Stimulated activated naive CD8-positive, alpha-beta T cell treated with anti-CD3 and anti-CD28 coated beads, Interleukin-15, Interleukin-2, amounts not matched to agents 100 ng/mL and 50 ng/mL, for 24 hours (primary cell): ENCODE results near the gene TREML4.
"Not testable (repeated sequence)": the region's sequence is repeated elsewhere in the genome, so short reads cannot be mapped to it uniquely, and the experiment has no call there.

Experiments used
- H3K27ac Mint-ChIP-seq: one replicate; pipeline ENCODE4 v1.8.0; 2021; ENCODE audit warnings: mild to moderate bottlenecking, mixed read lengths
- H3K27me3 Mint-ChIP-seq: one replicate; pipeline ENCODE4 v1.8.0; 2021; ENCODE audit warnings: mixed read lengths
- H3K36me3 Mint-ChIP-seq: one replicate; pipeline ENCODE4 v1.8.0; 2021; ENCODE audit warnings: low read depth, mixed read lengths
- H3K4me1 Mint-ChIP-seq: one replicate; pipeline ENCODE4 v1.8.0; 2021; ENCODE audit warnings: low read depth, mixed read lengths
- H3K4me3 Mint-ChIP-seq: one replicate; pipeline ENCODE4 v1.8.0; 2021; ENCODE audit warnings: mild to moderate bottlenecking, mixed read lengths
- H3K9me3 Mint-ChIP-seq: one replicate; pipeline ENCODE4 v1.8.0; 2021; ENCODE audit warnings: mixed read lengths

Gene TREML4

DNA sequence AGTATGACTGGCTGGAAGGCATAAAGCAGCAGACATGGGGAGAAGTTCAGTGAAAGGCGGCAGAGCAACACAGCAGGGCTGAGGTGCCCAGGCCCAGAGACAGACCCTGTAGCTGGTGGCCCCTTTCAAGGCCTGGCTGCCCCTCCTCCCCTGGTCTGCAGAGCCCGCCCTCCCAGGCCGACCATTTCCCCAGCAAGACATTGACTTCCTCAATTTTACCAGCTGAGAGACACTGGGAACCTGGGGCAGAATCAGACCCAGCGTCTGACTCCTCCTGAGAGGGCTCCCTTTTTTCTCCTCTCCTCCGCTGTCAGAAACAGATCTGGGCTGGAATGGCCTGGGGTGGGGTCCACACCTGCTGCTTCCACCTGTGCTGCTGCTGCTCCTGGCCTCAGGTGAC lies at the start of gene TREML4:
TREML4 (plus strand) TSS at position 254 of the 400 bp plus-strand sequence; CDS start at position 333, 79 bp downstream.
- H3K36me3 Mint-ChIP-seq, result no peaks in the 10 kb centered on the region
- no peaks in the 10 kb centered on the region for H3K27me3 Mint-ChIP-seq
- peak within 1 kb of the TSS; percentile 2 for H3K27ac Mint-ChIP-seq
- no peaks in the 10 kb centered on the region for H3K9me3 Mint-ChIP-seq
- H3K4me1 Mint-ChIP-seq, result no peaks in the 10 kb centered on the region
- no peak within 1 kb of the TSS for H3K4me3 Mint-ChIP-seq

GRCh38 chr6:41179163-41179562 lies 49.0 kb upstream of the TREML4 start:
- Mint-ChIP-seq H3K27ac (no peak overlapping the region), H3K4me1 (peaks cover 15% of the 10 kb centered on the region), H3K4me3 (no peak overlapping the region), H3K36me3 (no peaks in the 10 kb centered on the region), H3K9me3 (no peaks in the 10 kb centered on the region), H3K27me3 (no peaks in the 10 kb centered on the region)

GRCh38 chr6:41181566-41181965 lies 46.6 kb upstream of the TREML4 start:
- H3K9me3 Mint-ChIP-seq, result no peaks in the 10 kb centered on the region
- no peak overlapping the region for H3K4me3 Mint-ChIP-seq
- no peaks in the 10 kb centered on the region for H3K27me3 Mint-ChIP-seq
- H3K36me3 Mint-ChIP-seq, result no peaks in the 10 kb centered on the region
- H3K4me1 Mint-ChIP-seq, result peaks cover 23% of the 10 kb centered on the region
- H3K27ac Mint-ChIP-seq, result no peak overlapping the region

- Mint-ChIP-seq H3K9me3 (no peaks in the 10 kb centered on the region), H3K27me3 (no peaks in the 10 kb centered on the region), H3K27ac (peak overlapping the region; percentile 19), H3K36me3 (no peaks in the 10 kb centered on the region), H3K4me3 (no peak overlapping the region), H3K4me1 (peaks cover 23% of the 10 kb centered on the region)
Measured at GRCh38 chr6:41182069-41183034, 45.8 kb upstream of the TREML4 start.

DNA sequence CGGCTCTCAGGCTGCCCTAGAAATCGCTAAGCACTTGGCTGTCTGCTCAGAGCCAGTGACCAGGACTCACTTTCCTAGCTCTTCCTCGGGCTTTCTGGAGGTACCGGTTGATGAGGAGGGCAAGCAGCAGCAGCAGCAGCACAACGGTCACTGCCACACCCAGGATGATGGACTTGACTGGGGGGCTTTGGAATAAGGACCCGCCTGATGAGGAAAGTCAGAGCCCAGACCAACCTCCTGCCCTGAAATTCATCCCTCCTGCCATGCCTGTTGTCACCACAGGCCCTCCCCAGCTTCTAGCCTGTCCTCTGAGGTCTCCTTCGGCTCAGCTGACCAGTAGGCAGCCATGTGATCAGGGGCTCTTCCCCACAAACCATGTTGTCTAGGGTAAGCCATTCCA lies 43.4 kb upstream of the TREML4 start:
- Mint-ChIP-seq H3K27me3 (no peaks in the 10 kb centered on the region), H3K4me3 (no peak overlapping the region), H3K36me3 (no peaks in the 10 kb centered on the region), H3K27ac (no peak overlapping the region), H3K4me1 (peaks cover 23% of the 10 kb centered on the region), H3K9me3 (no peaks in the 10 kb centered on the region)

DNA sequence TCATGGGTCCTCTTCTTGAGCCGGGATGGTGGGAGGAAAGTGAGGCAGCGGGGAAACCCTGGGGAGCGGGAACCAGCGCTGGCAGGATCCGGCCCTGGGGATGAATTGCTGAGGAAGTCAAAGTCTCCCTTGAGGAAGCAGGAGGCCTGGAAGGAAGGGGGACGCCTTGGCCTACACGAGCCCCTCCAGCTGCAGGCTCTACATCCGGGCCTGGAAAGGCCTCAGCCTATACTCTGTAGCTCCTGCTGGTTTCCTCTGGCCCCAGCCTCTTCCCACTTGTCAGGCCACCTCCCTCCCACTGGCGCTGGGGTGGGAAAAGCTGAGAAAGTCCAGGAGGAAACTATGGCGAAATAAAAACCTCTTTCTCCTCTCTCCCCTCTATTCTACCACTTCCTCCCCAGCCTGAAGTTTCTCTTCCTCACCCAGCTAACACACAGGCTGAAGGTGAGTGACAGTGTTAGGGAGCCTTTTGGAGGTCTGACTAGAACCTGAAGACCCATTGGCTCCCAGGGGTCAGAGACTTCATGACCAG lies 42.1 kb upstream of the TREML4 start:
- Mint-ChIP-seq H3K9me3 (no peaks in the 10 kb centered on the region), H3K4me1 (peaks cover 23% of the 10 kb centered on the region), H3K27ac (no peak overlapping the region), H3K4me3 (no peak overlapping the region), H3K36me3 (no peaks in the 10 kb centered on the region), H3K27me3 (no peaks in the 10 kb centered on the region)

- Mint-ChIP-seq H3K27ac (no peak overlapping the region), H3K27me3 (no peaks in the 10 kb centered on the region), H3K4me3 (no peak overlapping the region), H3K36me3 (no peaks in the 10 kb centered on the region), H3K9me3 (no peaks in the 10 kb centered on the region), H3K4me1 (peaks cover 11% of the 10 kb centered on the region)
Measured at GRCh38 chr6:41187924-41188886, 39.9 kb upstream of the TREML4 start.

GRCh38 chr6:41189046-41189445 lies 39.1 kb upstream of the TREML4 start:
- not testable (repeated sequence) for H3K4me3 Mint-ChIP-seq, H3K36me3 Mint-ChIP-seq, H3K9me3 Mint-ChIP-seq, H3K27me3 Mint-ChIP-seq, H3K27ac Mint-ChIP-seq
- H3K4me1 Mint-ChIP-seq, result peaks cover 15% of the 10 kb centered on the region

DNA sequence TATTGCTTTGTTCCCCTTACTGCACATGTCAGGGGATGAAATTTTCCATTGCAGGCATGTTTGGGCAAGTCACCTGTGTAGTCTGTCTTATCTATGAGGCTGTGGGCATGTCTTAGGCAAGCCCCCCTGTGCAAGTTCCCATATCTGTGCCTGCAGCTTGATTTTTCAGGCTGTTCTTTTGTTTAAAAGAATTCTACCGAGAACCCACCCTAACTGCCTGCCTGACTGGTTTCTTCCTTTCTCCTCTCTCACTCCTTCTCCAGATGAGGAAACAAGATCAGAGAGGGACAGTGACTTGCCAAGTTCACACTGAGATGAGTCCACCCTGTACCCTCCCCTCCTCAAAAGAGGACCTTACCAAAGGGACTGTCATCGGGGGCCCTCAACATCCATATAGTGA lies 38.2 kb upstream of the TREML4 start:
- Mint-ChIP-seq H3K4me1 (peaks cover 15% of the 10 kb centered on the region), H3K27ac (no peak overlapping the region), H3K36me3 (no peaks in the 10 kb centered on the region), H3K4me3 (no peak overlapping the region), H3K27me3 (no peaks in the 10 kb centered on the region), H3K9me3 (no peaks in the 10 kb centered on the region)

DNA sequence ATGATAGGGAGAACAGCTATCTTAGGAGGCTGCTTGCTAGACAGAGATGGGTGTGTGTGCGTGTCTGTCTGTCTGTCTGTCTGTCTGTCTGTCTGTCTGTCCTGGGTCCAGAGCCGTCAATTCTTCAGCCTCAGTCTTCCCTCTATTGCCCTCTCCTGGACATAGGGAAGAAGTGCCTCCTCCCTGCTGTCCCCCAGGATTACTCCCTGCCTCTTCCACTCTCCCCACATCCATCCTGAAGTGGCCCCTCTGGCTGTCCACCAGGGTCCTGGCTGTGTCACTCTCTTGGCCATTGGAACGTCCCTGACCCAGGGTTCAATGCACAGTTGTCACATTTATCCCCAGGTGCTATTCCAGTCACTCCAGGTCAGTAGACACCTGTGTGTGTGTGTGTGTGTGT lies 37.4 kb upstream of the TREML4 start:
- Mint-ChIP-seq H3K4me3 (no peak overlapping the region), H3K9me3 (no peaks in the 10 kb centered on the region), H3K27ac (no peak overlapping the region), H3K36me3 (no peaks in the 10 kb centered on the region), H3K27me3 (no peaks in the 10 kb centered on the region), H3K4me1 (peaks cover 10% of the 10 kb centered on the region)

GRCh38 chr6:41191569-41191968 lies 36.6 kb upstream of the TREML4 start:
- Mint-ChIP-seq H3K27me3 (no peaks in the 10 kb centered on the region), H3K9me3 (no peaks in the 10 kb centered on the region), H3K4me1 (peaks cover 6% of the 10 kb centered on the region), H3K27ac (no peak overlapping the region), H3K4me3 (no peak overlapping the region), H3K36me3 (no peaks in the 10 kb centered on the region)

DNA sequence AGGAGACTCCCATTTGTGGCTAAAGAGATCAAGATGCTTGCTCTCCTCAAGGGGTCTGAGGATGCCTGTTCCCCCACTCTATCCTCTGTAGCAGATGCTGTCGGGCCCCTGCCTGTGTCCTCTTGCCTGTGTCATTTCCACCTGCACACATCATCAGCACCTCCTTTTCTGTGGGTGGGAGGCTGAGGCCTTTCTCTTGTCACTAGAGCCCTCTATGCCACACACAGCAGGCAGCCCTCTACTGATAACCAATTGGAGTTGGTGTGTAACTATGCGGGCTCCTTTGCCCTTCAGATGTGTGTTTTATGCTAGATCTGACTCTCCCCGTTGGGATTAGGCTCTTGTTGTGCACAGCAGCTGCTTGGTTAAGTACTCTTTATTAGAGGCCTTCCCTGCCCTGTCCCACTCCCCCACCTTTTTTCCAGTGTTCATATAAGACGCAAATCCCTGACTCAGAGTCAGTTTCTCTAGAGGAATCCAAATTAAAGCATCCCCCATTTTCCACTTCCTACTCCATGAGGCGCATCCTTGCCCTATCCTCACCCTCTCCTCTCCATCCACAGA lies 34.9 kb upstream of the TREML4 start:
- Mint-ChIP-seq H3K4me1 (peaks cover 10% of the 10 kb centered on the region), H3K4me3 (no peak overlapping the region), H3K27me3 (no peaks in the 10 kb centered on the region), H3K36me3 (no peaks in the 10 kb centered on the region), H3K27ac (no peak overlapping the region), H3K9me3 (no peaks in the 10 kb centered on the region)

- H3K4me1 Mint-ChIP-seq, result peaks cover 16% of the 10 kb centered on the region
- H3K9me3 Mint-ChIP-seq, result no peaks in the 10 kb centered on the region
- no peaks in the 10 kb centered on the region for H3K27me3 Mint-ChIP-seq
- no peak overlapping the region for H3K27ac Mint-ChIP-seq
- H3K36me3 Mint-ChIP-seq, result no peaks in the 10 kb centered on the region
- no peak overlapping the region for H3K4me3 Mint-ChIP-seq
Measured at GRCh38 chr6:41193884-41194283, 34.3 kb upstream of the TREML4 start.

GRCh38 chr6:41194386-41194785 lies 33.8 kb upstream of the TREML4 start:
- H3K36me3 Mint-ChIP-seq, result no peaks in the 10 kb centered on the region
- no peak overlapping the region for H3K27ac Mint-ChIP-seq
- H3K27me3 Mint-ChIP-seq, result no peaks in the 10 kb centered on the region
- H3K4me3 Mint-ChIP-seq, result no peak overlapping the region
- no peaks in the 10 kb centered on the region for H3K9me3 Mint-ChIP-seq
- H3K4me1 Mint-ChIP-seq, result peaks cover 21% of the 10 kb centered on the region
